NT2/D1 (cell line): Measurements from ENCODE around the gene SSU72.

Experiments
- YY1 ChIP-seq: IDR thresholded peaks from 2 replicates; pipeline ENCODE4 v1.6.1; 2011; ENCODE audit not compliant: insufficient read length, insufficient read depth
- ZNF274 ChIP-seq: IDR thresholded peaks from 2 replicates; pipeline ENCODE4 v1.6.1; 2011; ENCODE audit warnings: mild to moderate bottlenecking, low read depth, low read length

- TF ChIP-seq YY1: no peak
- TF ChIP-seq ZNF274: no peak
These were observed 36.1 kb upstream of the SSU72 start for GRCh38 chr1:1610796-1611195.
